Renal pelvis (tissue), 12 donors: Measurements from ENCODE around the gene GLB1L3. TPM values are rescaled to one million over a fixed set of nuclear protein-coding genes. Genes with fewer than 3 reads are reported as not detected.
A peak's percentile ranks its signal among the peaks of the same experiment; 100 is the strongest.

ENCODE experiments used
- DNase-seq: peaks from one replicate; pipeline ENCODE4 v3.0.0-alpha.2; 2013
- long read RNA-seq, 16 experiments: transcript quantifications; one replicate each; lab custom pipeline, GENCODE V29; 2026
- polyA plus RNA-seq, 3 donors: library from polyadenylated mRNA; unstranded; fragments of 120-200 nt; gene quantifications; one replicate each; pipeline ENCODE4 v1.2.1, GENCODE V29; 2013; ENCODE audit not compliant: insufficient read length in 3 of 3

GLB1L3 gene
- polyA plus RNA-seq = 1 to 10 TPM; 1.6 to 1.8 (median 1.8) TPM
- long read RNA-seq, donor 1 = 0 reads
- long read RNA-seq, donor 2 = 0 reads
- long read RNA-seq, donor 3 = 0 reads
- long read RNA-seq, donor 4 = 0 reads
- long read RNA-seq, donor 5 = 0 reads
- long read RNA-seq, donor 6 = 0 reads
- long read RNA-seq, donor 7 = 0 reads
- long read RNA-seq, donor 8 = 0 reads
- long read RNA-seq, donor 9 = 0 reads
- long read RNA-seq, donor 10, partial matches to known transcripts = 0 of 1 reads
- long read RNA-seq, donor 10, other reads (novel, unspliced or antisense) = 0 of 1 reads
- long read RNA-seq, donor 11 = 0 reads
- long read RNA-seq, donor 12 = 0 reads
- long read RNA-seq, donor 13 = 0 reads
- long read RNA-seq, donor 14 = 0 reads
- long read RNA-seq, donor 15 = 0 reads
- long read RNA-seq, donor 16 = 0 reads

- peak; percentile 69 for DNase-seq
Measured at GRCh38 chr11:134275534-134276395, at the start of gene GLB1L3. Gene GLB1L3 (plus strand): TSS chr11:134276379. CDS start chr11:134276741, 362 bp downstream.

- DNase-seq = no peak
Measured at GRCh38 chr11:134226806-134227325, 49.3 kb upstream of the GLB1L3 start.

GRCh38 chr11:134228625-134229024, 47.6 kb upstream of the GLB1L3 start:
- DNase-seq = no peak

- DNase-seq = no peak
Measured at GRCh38 chr11:134229126-134229790, 46.9 kb upstream of the GLB1L3 start.

- no peak for DNase-seq
Measured at GRCh38 chr11:134230339-134230738, 45.8 kb upstream of the GLB1L3 start.

- DNase-seq = no peak
Measured at GRCh38 chr11:134231958-134232659, 44.1 kb upstream of the GLB1L3 start.

GRCh38 chr11:134233729-134234179, 42.4 kb upstream of the GLB1L3 start:
- DNase-seq = no peak

GRCh38 chr11:134235399-134235798, 40.8 kb upstream of the GLB1L3 start:
- no peak for DNase-seq

GRCh38 chr11:134236834-134237556, 39.2 kb upstream of the GLB1L3 start:
- DNase-seq = no peak

GRCh38 chr11:134237557-134237922, 38.6 kb upstream of the GLB1L3 start:
- no peak for DNase-seq

GRCh38 chr11:134238956-134239355, 37.2 kb upstream of the GLB1L3 start:
- DNase-seq = no peak

- no peak for DNase-seq
Measured at GRCh38 chr11:134240592-134240991, 35.6 kb upstream of the GLB1L3 start.

- DNase-seq = no peak
Measured at GRCh38 chr11:134242376-134242775, 33.8 kb upstream of the GLB1L3 start.

GRCh38 chr11:134243913-134244312, 32.3 kb upstream of the GLB1L3 start:
- no peak for DNase-seq

GRCh38 chr11:134244593-134244992, 31.6 kb upstream of the GLB1L3 start:
- DNase-seq = no peak

GRCh38 chr11:134245434-134245833, 30.7 kb upstream of the GLB1L3 start:
- DNase-seq = no peak

GRCh38 chr11:134246100-134246499, 30.1 kb upstream of the GLB1L3 start:
- DNase-seq = no peak

GRCh38 chr11:134246678-134247077, 29.5 kb upstream of the GLB1L3 start:
- no peak for DNase-seq

GRCh38 chr11:134248910-134249480, 27.2 kb upstream of the GLB1L3 start:
- no peak for DNase-seq

GRCh38 chr11:134250246-134250645, 25.9 kb upstream of the GLB1L3 start:
- no peak for DNase-seq
